Fibroblast of skin of back (primary cell): ENCODE results near the gene IMMT.
A peak's percentile ranks its signal among the peaks of the same experiment; 100 is the strongest.
"Not testable (repeated sequence)": the region's sequence is repeated elsewhere in the genome, so short reads cannot be mapped to it uniquely, and the experiment has no call there.

Experiments used
- DNase-seq: peaks from one replicate; pipeline ENCODE4 v3.0.0-alpha.2; 2013

IMMT gene

GRCh38 chr2:86226070-86226469 lies 30.8 kb upstream of the IMMT start:
- DNase-seq: no peak

DNA sequence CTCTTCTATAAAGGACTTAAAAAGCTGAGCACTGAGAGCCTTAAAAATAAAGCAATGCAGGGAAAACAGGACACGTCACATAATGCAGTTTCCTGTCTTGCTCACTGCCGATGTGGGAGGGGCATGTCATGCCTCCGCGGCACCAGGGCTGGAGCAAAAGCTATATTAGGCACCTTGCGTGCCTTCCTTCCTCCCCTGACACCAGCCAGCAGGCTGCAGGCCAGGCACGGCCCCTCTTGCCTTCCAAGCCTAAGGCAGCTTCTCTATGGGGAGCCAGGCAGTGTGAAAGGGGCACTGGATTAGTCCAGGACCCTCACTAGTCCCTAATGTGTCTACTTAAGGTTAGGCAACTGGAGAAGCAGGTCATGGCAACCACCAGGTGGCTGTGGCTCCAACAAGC lies 30.3 kb upstream of the IMMT start:
- DNase-seq: peak; percentile 42

DNA sequence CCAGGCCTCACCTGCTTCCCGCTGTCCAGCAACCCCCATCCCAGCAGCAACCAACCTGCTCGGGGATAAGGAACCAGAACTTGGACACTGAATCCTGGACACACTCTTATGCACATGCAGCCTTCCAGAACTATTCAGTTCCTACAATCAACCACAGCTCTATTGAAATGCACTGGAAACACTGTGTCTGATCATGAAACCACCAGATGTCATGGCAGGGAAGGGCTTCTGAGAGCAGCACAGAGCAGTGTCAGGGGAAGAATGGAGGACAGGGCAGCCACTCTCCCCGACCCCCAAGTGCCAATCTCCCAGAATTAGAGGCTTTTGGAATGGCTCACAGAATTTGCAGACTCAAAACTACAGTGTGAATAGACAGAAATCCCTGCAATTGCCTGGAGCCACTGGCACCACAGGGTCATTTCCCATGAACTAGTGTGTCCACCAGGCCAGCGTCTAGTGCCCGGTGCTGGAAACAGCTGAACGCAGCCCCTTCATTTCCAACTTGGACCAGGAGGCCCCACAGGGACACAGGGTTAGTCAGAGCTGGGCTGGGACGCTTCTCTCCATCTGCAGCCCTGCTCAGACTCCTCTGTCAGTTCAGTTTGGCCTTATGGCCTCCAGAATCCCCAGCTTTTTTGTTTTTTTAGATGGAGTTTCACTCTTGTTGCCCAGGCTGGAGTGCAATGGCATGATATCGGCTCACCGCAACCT lies 29.5 kb upstream of the IMMT start:
- DNase-seq: no peak

DNA sequence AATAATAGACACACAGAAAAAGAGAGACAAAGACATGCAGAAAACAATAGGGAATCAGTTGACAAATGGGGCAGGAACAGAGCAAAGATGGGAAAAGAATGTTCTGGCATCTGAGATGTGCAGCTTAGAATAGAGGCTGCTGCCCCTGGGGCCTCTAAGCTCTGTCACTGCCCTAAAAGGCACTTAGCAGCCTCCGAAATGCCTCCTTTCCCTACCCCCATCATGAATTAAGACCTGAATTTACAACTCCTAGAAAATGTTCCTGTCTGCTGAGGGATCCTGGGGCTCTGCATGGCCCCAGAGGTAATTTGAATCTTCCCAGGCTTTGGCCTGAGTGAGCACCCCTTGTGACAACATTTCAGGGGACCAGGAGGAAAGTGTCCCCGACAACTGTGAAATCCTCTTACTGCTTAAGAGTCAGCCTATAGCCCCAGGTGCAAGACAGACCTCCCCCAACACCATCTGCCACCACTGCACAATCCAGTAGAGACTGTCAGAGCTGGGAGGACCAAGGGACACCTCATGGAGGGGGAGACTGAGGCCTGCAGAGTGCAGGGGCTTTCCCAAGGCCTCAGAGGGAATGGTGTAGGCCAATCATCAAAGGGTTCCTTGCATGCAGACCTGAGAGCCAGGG lies 28.8 kb upstream of the IMMT start:
- no peak for DNase-seq

GRCh38 chr2:86223140-86223926 lies 28.1 kb upstream of the IMMT start:
- DNase-seq: peak; percentile 83

DNA sequence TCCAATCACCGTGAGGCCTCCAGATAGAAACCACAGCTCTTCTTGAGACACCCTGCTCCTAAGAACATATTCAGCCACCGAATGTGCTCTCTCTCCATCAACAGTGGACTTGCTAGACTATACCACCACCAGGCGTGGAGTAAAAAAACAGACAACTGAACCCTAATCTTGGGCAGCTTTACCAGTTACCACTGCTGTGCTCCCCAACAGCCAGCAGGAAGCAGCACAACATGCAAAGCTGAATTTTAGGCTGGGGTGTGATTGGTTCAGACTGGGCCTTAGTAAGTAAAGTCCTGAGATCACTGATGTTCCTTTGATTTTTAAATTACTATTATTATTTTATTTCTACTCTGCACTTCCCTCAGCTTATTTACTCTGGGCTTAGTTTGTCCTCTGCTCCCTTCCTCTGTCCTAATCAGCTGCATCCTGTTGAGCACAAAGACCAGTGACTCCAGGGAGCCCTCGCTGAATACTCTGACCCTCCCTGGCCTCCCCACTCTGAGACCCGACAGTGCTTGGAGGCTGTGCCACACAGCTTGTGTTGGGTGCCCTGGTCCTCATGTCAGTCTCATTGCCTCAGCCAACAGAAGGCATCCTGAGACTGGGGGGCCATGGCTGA lies 25.9 kb upstream of the IMMT start:
- DNase-seq: peak; percentile 45

DNA sequence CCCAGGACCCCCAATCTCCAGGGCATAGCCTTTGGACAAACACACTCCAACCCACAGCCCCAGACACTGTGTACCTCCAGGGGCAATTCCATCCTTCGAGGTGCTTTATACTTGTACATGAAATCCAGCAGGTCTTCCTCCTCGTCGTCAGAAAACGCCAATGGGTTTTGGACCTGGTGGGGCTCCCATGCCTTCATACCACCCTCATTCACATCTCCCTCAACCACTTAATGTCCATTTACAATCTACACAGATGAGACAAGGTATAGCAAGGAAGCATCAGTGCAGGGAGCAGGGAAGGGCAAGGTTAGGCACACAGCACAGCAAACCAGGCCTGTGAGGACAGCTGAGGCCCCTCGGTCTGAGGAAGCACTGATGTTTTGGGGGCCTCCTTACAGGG lies 24.6 kb upstream of the IMMT start:
- DNase-seq: no peak

- no peak for DNase-seq
Measured at GRCh38 chr2:86218124-86218523, 22.9 kb upstream of the IMMT start.

GRCh38 chr2:86216575-86217555 lies 21.6 kb upstream of the IMMT start:
- DNase-seq: peak; percentile 82

DNA sequence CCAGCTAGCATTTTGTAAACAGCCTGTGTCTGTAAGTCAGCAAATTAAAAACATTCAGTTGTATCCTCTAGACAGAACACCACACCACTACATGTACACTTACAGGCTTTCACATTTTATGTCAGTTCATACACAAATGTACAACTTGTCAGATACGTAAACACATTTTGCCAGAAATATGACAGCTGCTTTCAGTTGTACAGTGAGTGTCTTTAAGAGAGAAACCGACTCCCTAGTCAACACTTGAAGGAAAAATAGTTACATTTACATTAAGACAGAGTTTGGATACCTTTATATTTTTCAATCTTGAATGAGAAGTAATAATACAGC lies 19.2 kb upstream of the IMMT start:
- no peak for DNase-seq

DNA sequence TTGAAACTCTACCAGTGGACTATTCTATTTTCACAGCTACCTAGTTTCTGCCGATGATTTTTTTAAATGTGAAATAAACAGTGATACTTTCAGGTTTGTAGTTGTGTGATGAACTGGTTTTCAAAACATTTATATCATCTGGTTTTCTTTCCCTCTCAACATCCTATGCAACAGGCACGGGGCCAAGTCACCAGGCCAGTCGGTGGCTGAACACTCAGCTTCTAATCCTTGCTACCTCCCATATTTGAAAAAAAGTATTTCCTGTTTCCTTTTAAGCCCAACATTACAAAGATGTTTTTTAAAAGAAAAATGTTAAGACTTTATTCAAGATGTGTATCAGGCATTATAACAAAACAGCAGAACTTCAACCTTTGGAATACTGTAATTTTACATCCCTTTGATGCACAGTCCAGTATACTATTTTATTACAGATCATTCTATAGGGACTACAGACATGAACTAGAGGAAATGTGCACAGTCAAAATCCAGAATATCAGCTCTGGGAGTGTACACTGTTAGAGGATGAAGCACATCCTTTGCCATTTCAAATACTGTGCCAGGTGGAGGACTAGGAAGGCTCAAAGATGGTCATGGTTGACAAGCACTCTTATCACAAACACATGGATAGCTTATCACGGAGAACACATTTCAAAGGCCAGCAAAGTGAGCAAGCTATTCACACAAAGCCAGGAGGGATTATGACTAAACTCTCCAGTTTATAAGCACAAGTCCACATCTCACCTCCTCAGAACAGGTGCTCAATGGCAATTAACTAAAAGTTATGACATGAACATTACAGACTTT lies 18.6 kb upstream of the IMMT start:
- DNase-seq: peak; percentile 7

DNA sequence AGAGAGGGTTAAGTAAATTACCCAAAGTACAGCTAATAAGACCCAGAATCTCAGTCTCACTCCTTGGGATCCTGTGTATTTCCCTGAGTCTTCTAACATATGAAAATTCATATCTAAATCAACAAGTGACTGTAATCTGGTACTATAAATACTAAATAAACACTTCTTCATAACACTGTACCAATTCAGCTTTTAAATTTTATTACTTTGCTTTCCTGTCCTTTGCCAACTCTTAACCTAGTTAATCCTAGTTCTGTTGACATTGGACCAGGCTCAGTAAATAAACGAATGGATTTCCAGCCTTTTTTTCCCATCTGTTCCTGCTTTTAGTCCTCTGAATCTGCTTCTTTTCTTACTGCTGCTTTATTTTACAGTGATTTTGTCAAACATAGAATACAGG lies 17.8 kb upstream of the IMMT start:
- DNase-seq: no peak

GRCh38 chr2:86211796-86212188 lies 16.5 kb upstream of the IMMT start:
- DNase-seq: no peak

GRCh38 chr2:86211033-86211795 lies 16.0 kb upstream of the IMMT start:
- DNase-seq: no peak

- no peak for DNase-seq
Measured at GRCh38 chr2:86204458-86204857, 9.2 kb upstream of the IMMT start.

- no peak for DNase-seq
Measured at GRCh38 chr2:86203614-86204013, 8.4 kb upstream of the IMMT start.

GRCh38 chr2:86202702-86203101 lies 7.4 kb upstream of the IMMT start:
- DNase-seq: no peak

GRCh38 chr2:86202336-86202692 lies 7.1 kb upstream of the IMMT start:
- DNase-seq: no peak

DNA sequence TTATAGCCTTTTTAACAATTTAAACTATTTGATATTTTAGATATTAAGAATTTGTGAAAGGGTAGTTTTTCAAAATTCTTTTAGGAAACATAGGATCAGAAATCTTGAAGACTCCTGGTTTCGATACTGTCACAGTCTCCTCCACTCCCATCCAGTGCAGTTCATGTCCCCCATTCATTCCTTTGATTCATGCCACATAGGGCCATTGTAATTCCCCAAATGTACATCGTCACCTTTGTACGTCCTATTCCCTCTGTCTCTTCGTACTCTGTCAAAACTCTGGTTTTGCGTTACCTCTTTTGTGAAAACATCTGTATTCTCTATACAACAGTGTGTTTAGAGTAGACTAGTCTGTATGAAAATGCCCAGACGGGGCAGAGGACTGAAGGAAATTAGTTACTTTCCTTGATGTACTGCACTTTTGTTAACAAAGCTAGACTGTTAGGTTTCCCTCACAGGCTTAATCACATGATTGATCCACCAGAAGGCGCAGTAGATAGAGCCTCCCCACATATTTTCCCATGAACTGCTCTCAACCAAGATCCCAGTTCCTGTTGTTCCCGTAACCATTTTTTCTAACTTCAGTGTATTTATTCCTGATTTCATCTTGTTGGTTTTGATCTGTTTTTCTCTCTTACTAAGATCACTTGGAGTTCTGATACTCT lies 6.5 kb upstream of the IMMT start:
- peak; percentile 8 for DNase-seq

- DNase-seq: not testable (repeated sequence)
Measured at GRCh38 chr2:86200564-86200963, 5.3 kb upstream of the IMMT start.
